Prostate gland (tissue), 2 donors: ENCODE results near the gene ZNF627. TPM values are rescaled to one million over a fixed set of nuclear protein-coding genes. Genes with fewer than 3 reads are reported as not detected.

ENCODE experiments used
- DNase-seq: peaks from one replicate; pipeline ENCODE4 v3.0.0-alpha.2; 2019; ENCODE audit warnings: low spot score
- H3K27ac ChIP-seq, 2 donors: fragments of 200-600 bp; sonication (generic); 2 replicates each; pipeline ENCODE4 v1.5.1; 2017 to 2019
- H3K27me3 ChIP-seq: fragments of 200-600 bp; sonication (generic); replicated peaks from 2 replicates; pipeline ENCODE4 v1.5.1; 2019; ENCODE audit not compliant: insufficient read depth
- H3K36me3 ChIP-seq, 2 donors: fragments of 200-600 bp; sonication (generic); 1 replicate in 1 of 2; 2 replicates in 1 of 2; pipeline versions ENCODE4 v1.5.1 to v1.8.1; 2017 to 2019
- H3K4me1 ChIP-seq: fragments of 200-600 bp; sonication (generic); replicated peaks from 2 replicates; pipeline ENCODE4 v1.5.1; 2019
- H3K4me3 ChIP-seq, 2 donors: fragments of 200-600 bp; sonication (generic); 2 replicates each; pipeline ENCODE4 v1.5.1; 2017 to 2019
- H3K9me3 ChIP-seq: fragments of 200-600 bp; sonication (generic); 2 replicates; pipeline ENCODE4 v1.5.1; 2017
- CTCF ChIP-seq, 4 experiments: fragments of 200-600 bp in 2 of 4; fragments of 450-650 bp in 2 of 4; sonication (generic) in 2 of 4; IDR thresholded peaks; 1 replicate in 3 of 4; 2 replicates in 1 of 4; pipeline ENCODE4 v1.5.1; 2016 to 2019; ENCODE audit warnings: antibody characterized with exemption in 4 of 4, mild to moderate bottlenecking in 2 of 4, moderate library complexity in 2 of 4
- POLR2A ChIP-seq: fragments of 450-650 bp; IDR thresholded peaks from one replicate; pipeline ENCODE4 v1.6.1; 2016; ENCODE audit warnings: antibody characterized with exemption, mild to moderate bottlenecking
- POLR2AphosphoS5 ChIP-seq: sonication (generic); formaldehyde crosslinking; IDR thresholded peaks from one replicate; pipeline ENCODE4 v1.6.1; 2017; ENCODE audit warnings: antibody characterized with exemption
- WGBS: methylation state at CpG from one replicate; pipeline ENCODE4 v1.1.5; 2018; 5-methylcytosine and 5-hydroxymethylcytosine counted together
- intact Hi-C: fragments of 100-400 bp; cut with DNase I; formaldehyde crosslinking; loops from one replicate; pipeline ENCODE4 v1.14.2; 2022
- total RNA-seq, 2 donors: library from RNA; depleted of rRNA; stranded (reverse); fragments of >200 nt; gene quantifications; one replicate each; pipeline ENCODE4 v1.1.0, GENCODE V29; 2016

The ZNF627 gene
- total RNA-seq, 2 donors from 2014 or later: 17.8 to 20.5 TPM

GRCh38 chr19:11639602-11640471 is 42.6 kb downstream of the ZNF627 start:
- Histone ChIP-seq H3K9me3 (no peaks in the 10 kb centered on the region), H3K27ac (peak overlapping the region; percentile 73 to 74), H3K27me3 (no peaks in the 10 kb centered on the region), H3K4me3 (peak overlapping the region; percentile 40 to 47), H3K4me1 (no peaks in the 10 kb centered on the region), H3K36me3 (no peaks in the 10 kb centered on the region)
- intact Hi-C loops: no loop called here
- WGBS: 1% methylated on average over 53 of the region's 55 CpGs
- peak; percentile 97 for DNase-seq
- no peak for TF ChIP-seq CTCF (IDR thresholded peaks at IDR 0.05)
- TF ChIP-seq POLR2A: no peak
- TF ChIP-seq POLR2AphosphoS5: peak; percentile 83

GRCh38 chr19:11641244-11641643 is 44.0 kb downstream of the ZNF627 start:
- no peaks in the 10 kb centered on the region for H3K4me1 ChIP-seq
- H3K4me3 ChIP-seq: no peak overlapping the region
- no peaks in the 10 kb centered on the region for H3K36me3 ChIP-seq
- intact Hi-C loops: no loop called here
- DNase-seq: no peak
- no peaks in the 10 kb centered on the region for H3K27me3 ChIP-seq
- 87% methylated on average over 7 of the region's 7 CpGs for WGBS
- TF ChIP-seq POLR2A (no peak), CTCF (IDR thresholded peaks at IDR 0.05) (no peak)
- no peak overlapping the region for H3K27ac ChIP-seq
- H3K9me3 ChIP-seq: no peaks in the 10 kb centered on the region

GRCh38 chr19:11642902-11643301 is 45.6 kb downstream of the ZNF627 start:
- 92% methylated on average over 3 of the region's 3 CpGs for WGBS
- H3K9me3 ChIP-seq: no peaks in the 10 kb centered on the region
- no peaks in the 10 kb centered on the region for H3K4me1 ChIP-seq
- intact Hi-C loops: no loop called here
- DNase-seq: no peak
- no peak overlapping the region for H3K4me3 ChIP-seq
- H3K27me3 ChIP-seq: no peaks in the 10 kb centered on the region
- no peak overlapping the region for H3K27ac ChIP-seq
- no peaks in the 10 kb centered on the region for H3K36me3 ChIP-seq
- TF ChIP-seq CTCF (IDR thresholded peaks at IDR 0.05) (no peak), POLR2A (no peak), POLR2AphosphoS5 (no peak)

DNA sequence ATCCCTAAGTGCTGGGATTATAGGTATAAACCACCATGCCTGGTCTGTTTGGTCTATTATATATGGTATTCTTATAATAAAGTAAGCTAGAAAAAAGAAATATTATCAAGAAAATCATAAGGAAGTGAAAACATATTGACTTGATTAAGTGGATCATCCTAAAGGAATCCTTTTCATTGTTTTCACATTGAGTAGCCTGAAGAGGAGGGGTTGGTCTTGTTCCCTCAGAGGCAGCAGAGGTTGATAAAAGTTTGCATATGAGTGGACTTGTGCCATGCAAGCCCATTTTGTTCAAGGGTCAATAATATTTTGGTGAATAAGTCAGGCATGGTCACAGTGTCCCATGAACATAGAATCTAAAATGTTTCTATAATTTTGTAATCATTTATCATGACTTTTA is 52.7 kb downstream of the ZNF627 start:
- no peak overlapping the region for H3K27ac ChIP-seq
- intact Hi-C loops: no loop called here

More for the DNA sequence above, 52.7 kb downstream of the ZNF627 start:
- Histone ChIP-seq H3K36me3 (no peaks in the 10 kb centered on the region), H3K9me3 (no peaks in the 10 kb centered on the region), H3K4me1 (no peaks in the 10 kb centered on the region), H3K4me3 (no peak overlapping the region), H3K27me3 (no peaks in the 10 kb centered on the region)
- TF ChIP-seq POLR2A (no peak), CTCF (IDR thresholded peaks at IDR 0.05) (no peak), POLR2AphosphoS5 (no peak)
- DNase-seq: no peak
